SU-DHL-6 (cell line): ENCODE data around the gene THBS3.
A peak's percentile ranks its signal among the peaks of the same experiment; 100 is the strongest.

Experiments
- H2AFZ ChIP-seq: fragments of 200-600 bp; sonication (generic); 2 replicates; pipeline ENCODE4 v1.6.1; 2014; ENCODE audit warnings: low read depth, mild to moderate bottlenecking, moderate library complexity, mixed read lengths, antibody characterized with exemption, low read length; ENCODE audit not compliant: severe bottlenecking
- H3F3A ChIP-seq: fragments of 200-600 bp; shearing (Covaris generic); 2 replicates; pipeline ENCODE4 v1.6.0; 2016; ENCODE audit warnings: antibody characterized with exemption, mild to moderate bottlenecking; ENCODE audit not compliant: insufficient read depth
- H3K27ac ChIP-seq: fragments of 200-600 bp; sonication (generic); 2 replicates; pipeline ENCODE4 v1.5.1; 2016; ENCODE audit warnings: low read depth, mild to moderate bottlenecking, low read length, moderate library complexity, mixed read lengths
- H3K27me3 ChIP-seq: fragments of 200-600 bp; sonication (generic), shearing (Covaris generic); 2 replicates; pipeline ENCODE4 v1.6.0; 2014; ENCODE audit warnings: mild to moderate bottlenecking, low read length
- H3K36me3 ChIP-seq: fragments of 200-600 bp; sonication (generic); 2 replicates; pipeline ENCODE4 v1.6.1; 2014; ENCODE audit warnings: mild to moderate bottlenecking, low read length, mixed read lengths
- H3K4me2 ChIP-seq: fragments of 300-600, 200-600 bp; shearing (Covaris generic), sonication (generic); 2 replicates; pipeline ENCODE4 v1.6.0; 2014; ENCODE audit warnings: low read length, low read depth, mild to moderate bottlenecking; ENCODE audit not compliant: poor library complexity, severe bottlenecking
- H3K4me3 ChIP-seq: fragments of 200-600 bp; sonication (generic); 2 replicates; pipeline ENCODE4 v1.5.1; 2014; ENCODE audit warnings: antibody characterized with exemption, low read length, mild to moderate bottlenecking, mixed read lengths; ENCODE audit not compliant: insufficient read depth, poor library complexity, severe bottlenecking
- H3K79me2 ChIP-seq: fragments of 200-600 bp; sonication (generic); 2 replicates; pipeline ENCODE4 v1.6.1; 2014; ENCODE audit warnings: mild to moderate bottlenecking, low read length, moderate library complexity; ENCODE audit not compliant: insufficient read depth
- H3K9ac ChIP-seq: fragments of 200-600 bp; sonication (generic); 2 replicates; pipeline ENCODE4 v1.7.0; 2014; ENCODE audit warnings: mild to moderate bottlenecking, low read length
- H3K9me2 ChIP-seq: fragments of 200-600 bp; sonication (generic); replicated peaks from 2 replicates; pipeline ENCODE4 v1.6.1; 2014; ENCODE audit warnings: low read length; ENCODE audit not compliant: insufficient read depth
- H3K9me3 ChIP-seq: fragments of 200-600 bp; sonication (generic); 2 replicates; pipeline ENCODE4 v1.6.1; 2014; ENCODE audit warnings: low read length, mixed read lengths; ENCODE audit not compliant: insufficient read depth
- H4K20me1 ChIP-seq: fragments of 200-600 bp; sonication (generic); 2 replicates; pipeline ENCODE4 v1.6.1; 2014; ENCODE audit warnings: low read depth, mild to moderate bottlenecking, antibody characterized with exemption, low read length, moderate library complexity, mixed read lengths
- CTCF ChIP-seq: fragments of 200-600 bp; sonication (generic); IDR thresholded peaks from one replicate; pipeline ENCODE4 v1.5.1; 2017; ENCODE audit warnings: antibody characterized with exemption, mild to moderate bottlenecking, low read length, moderate library complexity; ENCODE audit not compliant: insufficient read depth, poor library complexity, severe bottlenecking
- EZH2phosphoT487 ChIP-seq: fragments of 200-600 bp; sonication (generic), shearing (Covaris generic); conservative IDR thresholded peaks from 2 replicates; pipeline ENCODE4 v1.6.1; 2018; ENCODE audit warnings: mild to moderate bottlenecking, antibody characterized with exemption, low read length, moderate library complexity, mixed read lengths

THBS3 gene

GRCh38 chr1:155186067-155186793, 21.5 kb downstream of the THBS3 start:
- Histone ChIP-seq H3K79me2 (no peaks in the 10 kb centered on the region), H3K9ac (peak overlapping the region; percentile 2; the same call in 1 of the 2 replicates), H3F3A (no peaks in the 10 kb centered on the region), H3K27ac (0 out of 2 replicates have a peak overlapping the region, but pooled peaks have one; percentile 10), H3K27me3 (no peaks in the 10 kb centered on the region), H3K4me3 (no peak overlapping the region), H3K9me2 (no peaks in the 10 kb centered on the region), H4K20me1 (no peaks in the 10 kb centered on the region), H2AFZ (no peak overlapping the region), H3K4me2 (no peak overlapping the region), H3K9me3 (no peaks in the 10 kb centered on the region), H3K36me3 (no peaks in the 10 kb centered on the region)
- no peak for TF ChIP-seq CTCF
- no peak for TF ChIP-seq EZH2phosphoT487

GRCh38 chr1:155185783-155186066, 22.0 kb downstream of the THBS3 start:
- Histone ChIP-seq H3K9me3 (no peaks in the 10 kb centered on the region), H3K4me3 (no peak overlapping the region), H4K20me1 (no peaks in the 10 kb centered on the region), H3K4me2 (no peak overlapping the region), H3F3A (no peaks in the 10 kb centered on the region), H3K27ac (0 out of 2 replicates have a peak overlapping the region, but pooled peaks have one; percentile 10), H2AFZ (no peak overlapping the region), H3K9me2 (no peaks in the 10 kb centered on the region), H3K9ac (peak overlapping the region; percentile 2; the same call in 1 of the 2 replicates), H3K36me3 (no peaks in the 10 kb centered on the region), H3K79me2 (no peaks in the 10 kb centered on the region), H3K27me3 (no peaks in the 10 kb centered on the region)
- TF ChIP-seq CTCF (no peak), EZH2phosphoT487 (no peak)

- H4K20me1 ChIP-seq: no peaks in the 10 kb centered on the region
- peak overlapping the region; percentile 26 for H3K4me2 ChIP-seq
- no peak for TF ChIP-seq CTCF
- H3K4me3 ChIP-seq: no peak overlapping the region
- no peaks in the 10 kb centered on the region for H3K9me3 ChIP-seq
- no peaks in the 10 kb centered on the region for H3F3A ChIP-seq
- H3K9ac ChIP-seq: peak overlapping the region; percentile 26; the same call in 1 of the 2 replicates
- no peaks in the 10 kb centered on the region for H3K27me3 ChIP-seq
- peak overlapping the region; percentile 35 for H3K27ac ChIP-seq
- no peaks in the 10 kb centered on the region for H3K36me3 ChIP-seq
- no peak overlapping the region for H2AFZ ChIP-seq
- no peaks in the 10 kb centered on the region for H3K9me2 ChIP-seq
- H3K79me2 ChIP-seq: no peaks in the 10 kb centered on the region
Observed at GRCh38 chr1:155184835-155185782, 22.6 kb downstream of the THBS3 start.
